Peyer's patch (tissue), 4 donors: ENCODE results near the gene C20orf144. TPM values are rescaled to one million over a fixed set of nuclear protein-coding genes. Genes with fewer than 3 reads are reported as not detected.

Source experiments
- DNase-seq, 3 donors: peaks; one replicate each; pipeline ENCODE4 v3.0.0-alpha.2; 2017 to 2019
- H3K27ac ChIP-seq, 4 donors: fragments of 200-600 bp; sonication (generic); one replicate each; pipeline ENCODE4 v1.5.1; 2016 to 2019
- H3K27me3 ChIP-seq, 2 donors: fragments of 200-600 bp; sonication (generic); one replicate each; pipeline ENCODE4 v1.5.1; 2019
- H3K36me3 ChIP-seq, 3 donors: fragments of 200-600 bp; sonication (generic); one replicate each; pipeline ENCODE4 v1.5.1; 2016 to 2019
- H3K4me1 ChIP-seq, 4 donors: fragments of 200-600 bp; sonication (generic); one replicate each; pipeline ENCODE4 v1.5.1; 2016 to 2019
- H3K4me3 ChIP-seq, 4 donors: fragments of 200-600 bp; sonication (generic); 1 replicate in 3 of 4; 2 replicates in 1 of 4; pipeline ENCODE4 v1.5.1; 2016 to 2019; ENCODE audit warnings: mild to moderate bottlenecking in 1 of 4
- H3K9me3 ChIP-seq, 4 donors: fragments of 200-600 bp; sonication (generic); one replicate each; pipeline ENCODE4 v1.5.1; 2016 to 2019; ENCODE audit warnings: mild to moderate bottlenecking in 1 of 4
- POLR2A ChIP-seq, 2 donors: fragments of 450-650 bp; IDR thresholded peaks; one replicate each; pipeline ENCODE4 v1.5.1; 2017; ENCODE audit warnings: antibody characterized with exemption in 2 of 2, mild to moderate bottlenecking in 2 of 2, moderate library complexity in 2 of 2
- total RNA-seq, 4 donors: library from RNA; depleted of rRNA; stranded (reverse); fragments of >200 nt; gene quantifications; one replicate each; pipeline ENCODE4 v1.1.0, GENCODE V29; 2016
- TF ChIP-seq, protein P1 (sequence below), 6 experiments: fragments of 450-650 bp in 4 of 6; fragments of 200-600 bp in 2 of 6; sonication (generic) in 1 of 6; IDR thresholded peaks; one replicate each; pipeline ENCODE4 v1.5.1; 2017 to 2019; ENCODE audit warnings: antibody characterized with exemption in 6 of 6, mild to moderate bottlenecking in 3 of 6, moderate library complexity in 1 of 6

The C20orf144 gene
- total RNA-seq, 4 donors from 2014 or later: not detected

DNA sequence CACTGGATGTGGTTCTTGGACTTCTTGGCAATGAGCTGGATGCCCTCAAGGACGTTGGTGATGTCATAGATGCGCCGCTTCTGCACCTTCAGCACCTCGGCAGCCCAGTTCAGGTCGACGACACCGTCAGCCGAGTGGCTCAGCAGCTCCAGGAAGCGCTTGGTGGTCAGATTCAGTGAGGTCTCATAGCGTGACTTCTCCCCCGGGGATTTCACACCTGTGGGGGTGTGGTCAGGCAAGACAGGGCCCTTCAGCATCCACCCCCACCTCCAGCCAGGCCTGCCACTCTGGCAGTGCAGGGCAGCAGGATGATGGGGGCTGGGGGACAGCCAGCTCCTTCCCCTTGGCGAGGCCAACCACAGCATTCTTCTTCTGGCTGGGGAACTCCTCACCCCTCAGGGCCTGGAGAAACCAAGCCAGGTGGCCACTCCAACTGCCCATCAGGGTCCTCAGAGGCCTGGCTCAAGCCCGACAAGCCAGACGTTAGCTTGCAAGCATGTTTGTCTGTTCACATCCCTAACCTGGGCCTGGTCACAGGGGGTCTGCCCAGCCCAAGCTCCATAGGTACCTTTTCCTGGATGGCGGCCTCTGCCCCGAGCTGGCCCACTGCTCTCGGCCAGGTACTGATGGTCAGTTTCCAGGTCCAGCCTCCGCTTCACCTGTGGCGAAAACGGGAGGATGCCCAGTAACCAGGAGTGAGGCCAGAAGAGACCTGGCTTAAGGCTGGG is 17.8 kb downstream of the C20orf144 start:
- H3K27me3 ChIP-seq: no peaks in the 10 kb centered on the region
- no peak overlapping the region for H3K4me3 ChIP-seq
- no peak for TF ChIP-seq POLR2A (IDR thresholded peaks at IDR 0.05)
- TF ChIP-seq, protein P1, sequence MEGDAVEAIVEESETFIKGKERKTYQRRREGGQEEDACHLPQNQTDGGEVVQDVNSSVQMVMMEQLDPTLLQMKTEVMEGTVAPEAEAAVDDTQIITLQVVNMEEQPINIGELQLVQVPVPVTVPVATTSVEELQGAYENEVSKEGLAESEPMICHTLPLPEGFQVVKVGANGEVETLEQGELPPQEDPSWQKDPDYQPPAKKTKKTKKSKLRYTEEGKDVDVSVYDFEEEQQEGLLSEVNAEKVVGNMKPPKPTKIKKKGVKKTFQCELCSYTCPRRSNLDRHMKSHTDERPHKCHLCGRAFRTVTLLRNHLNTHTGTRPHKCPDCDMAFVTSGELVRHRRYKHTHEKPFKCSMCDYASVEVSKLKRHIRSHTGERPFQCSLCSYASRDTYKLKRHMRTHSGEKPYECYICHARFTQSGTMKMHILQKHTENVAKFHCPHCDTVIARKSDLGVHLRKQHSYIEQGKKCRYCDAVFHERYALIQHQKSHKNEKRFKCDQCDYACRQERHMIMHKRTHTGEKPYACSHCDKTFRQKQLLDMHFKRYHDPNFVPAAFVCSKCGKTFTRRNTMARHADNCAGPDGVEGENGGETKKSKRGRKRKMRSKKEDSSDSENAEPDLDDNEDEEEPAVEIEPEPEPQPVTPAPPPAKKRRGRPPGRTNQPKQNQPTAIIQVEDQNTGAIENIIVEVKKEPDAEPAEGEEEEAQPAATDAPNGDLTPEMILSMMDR (IDR thresholded peaks at IDR 0.05): no peak
- no peaks in the 10 kb centered on the region for H3K36me3 ChIP-seq
- no peaks in the 10 kb centered on the region for H3K9me3 ChIP-seq
- DNase-seq: peak in 2 of 3 donors; percentile 83 to 89
- peak overlapping the region in 2 of 4 donors; percentile 6 to 60 for H3K27ac ChIP-seq
- H3K4me1 ChIP-seq: peaks cover 0 to 19% (median 14%) of the 10 kb centered on the region in 4 donors

DNA sequence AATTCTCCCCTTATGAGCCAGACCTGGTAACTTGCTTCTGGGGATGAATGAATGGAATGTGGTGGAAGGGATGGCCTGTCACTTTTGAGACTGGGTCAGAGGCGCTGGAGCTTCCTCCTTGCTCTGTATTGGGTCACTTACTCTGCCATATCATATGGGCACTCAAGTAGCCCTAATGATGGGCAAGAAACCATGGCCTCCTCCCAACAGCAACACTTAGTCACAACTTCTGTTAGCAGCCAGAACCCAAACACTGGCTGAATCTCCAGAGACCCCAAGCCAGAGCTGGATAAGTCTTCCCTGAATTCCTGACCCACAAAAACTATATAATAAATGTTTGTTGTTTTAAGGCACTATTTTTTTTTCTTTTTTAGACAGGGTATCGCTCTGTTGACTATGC is 18.6 kb downstream of the C20orf144 start:
- no peaks in the 10 kb centered on the region for H3K27me3 ChIP-seq
- H3K9me3 ChIP-seq: no peaks in the 10 kb centered on the region
- no peaks in the 10 kb centered on the region for H3K36me3 ChIP-seq
- H3K4me3 ChIP-seq: no peak overlapping the region
- peaks cover 0 to 21% (median 19%) of the 10 kb centered on the region in 4 donors for H3K4me1 ChIP-seq
- no peak for DNase-seq
- peak overlapping the region in 1 of 4 donors; percentile 60 for H3K27ac ChIP-seq
- no peak for TF ChIP-seq POLR2A (IDR thresholded peaks at IDR 0.05)
- TF ChIP-seq, protein P1 (IDR thresholded peaks at IDR 0.05): no peak

GRCh38 chr20:33681288-33681687 is 19.2 kb downstream of the C20orf144 start:
- Histone ChIP-seq H3K36me3 (no peaks in the 10 kb centered on the region), H3K27me3 (no peaks in the 10 kb centered on the region), H3K27ac (no peak overlapping the region), H3K9me3 (no peaks in the 10 kb centered on the region), H3K4me1 (peaks cover 0 to 21% (median 17%) of the 10 kb centered on the region in 4 donors), H3K4me3 (no peak overlapping the region)
- no peak for TF ChIP-seq POLR2A (IDR thresholded peaks at IDR 0.05)
- TF ChIP-seq, protein P1 (IDR thresholded peaks at IDR 0.05): no peak
- no peak for DNase-seq

GRCh38 chr20:33681728-33682353 is 19.7 kb downstream of the C20orf144 start:
- Histone ChIP-seq H3K4me3 (no peak overlapping the region), H3K4me1 (peaks cover 0 to 24% (median 18%) of the 10 kb centered on the region in 4 donors), H3K36me3 (no peaks in the 10 kb centered on the region), H3K9me3 (no peaks in the 10 kb centered on the region), H3K27me3 (no peaks in the 10 kb centered on the region), H3K27ac (no peak overlapping the region)
- DNase-seq: no peak
- TF ChIP-seq, protein P1 (IDR thresholded peaks at IDR 0.05): no peak
- no peak for TF ChIP-seq POLR2A (IDR thresholded peaks at IDR 0.05)

DNA sequence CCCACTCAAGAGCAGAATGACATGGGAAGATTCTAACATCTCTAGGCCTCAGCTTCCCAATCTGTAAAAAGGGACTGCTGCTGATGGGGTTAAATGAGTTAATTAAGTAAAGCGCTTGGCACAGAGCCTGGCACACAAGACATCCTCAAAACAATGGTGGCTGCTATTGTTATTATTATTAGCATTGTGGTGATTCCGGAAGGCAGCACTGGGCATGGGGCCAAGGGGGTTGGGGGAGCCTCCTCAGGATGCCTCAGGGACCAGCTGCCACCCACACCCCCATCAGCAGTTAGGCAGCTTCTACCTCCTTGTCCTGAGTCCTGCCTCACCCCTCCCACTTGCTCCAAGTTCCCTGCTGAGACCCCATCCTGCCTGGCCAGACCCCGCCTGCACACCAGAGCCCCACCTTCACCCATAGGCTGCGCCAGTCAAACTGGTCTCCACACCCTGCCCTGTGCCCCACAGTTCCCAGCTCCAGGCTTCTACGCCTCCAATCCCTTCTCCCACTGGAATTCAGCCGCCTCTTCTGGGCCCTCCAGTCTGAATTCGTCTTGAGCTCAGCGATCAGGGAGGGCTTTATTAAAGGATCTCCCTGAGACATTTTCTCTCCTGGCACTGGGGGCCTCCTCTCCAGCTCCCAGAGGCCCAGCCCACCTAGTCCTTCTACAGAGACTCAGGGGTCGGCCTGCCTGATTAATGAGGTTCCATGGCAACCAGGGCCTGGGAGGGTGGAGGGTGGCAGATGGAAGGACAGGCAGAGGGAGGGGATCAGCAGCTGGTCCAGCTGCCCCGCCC is 22.6 kb downstream of the C20orf144 start:
- DNase-seq: no peak
- Histone ChIP-seq H3K4me3 (peak overlapping the region in 1 of 4 donors; percentile 58), H3K36me3 (no peaks in the 10 kb centered on the region), H3K4me1 (peaks cover 0 to 19% (median 17%) of the 10 kb centered on the region in 4 donors), H3K27me3 (no peaks in the 10 kb centered on the region), H3K27ac (peak overlapping the region; percentile 56 to 80 (median 66)), H3K9me3 (no peaks in the 10 kb centered on the region)
- TF ChIP-seq, protein P1 (IDR thresholded peaks at IDR 0.05): no peak
- no peak for TF ChIP-seq POLR2A (IDR thresholded peaks at IDR 0.05)
